NB4 (cell line): ENCODE data around the gene TCP1.

Source experiments
- CTCF ChIP-seq: IDR thresholded peaks from one replicate; pipeline ENCODE4 v1.5.1; 2012; ENCODE audit warnings: low read depth, low read length
- MYC ChIP-seq: IDR thresholded peaks from 2 replicates; pipeline ENCODE4 v1.6.1; 2011; ENCODE audit warnings: low read depth, low read length
- POLR2A ChIP-seq: IDR thresholded peaks from 2 replicates; pipeline ENCODE4 v1.6.1; 2011; ENCODE audit warnings: mild to moderate bottlenecking; ENCODE audit not compliant: insufficient read length; ENCODE audit errors: extremely low read depth

- TF ChIP-seq CTCF, result no peak
- no peak for TF ChIP-seq POLR2A
- no peak for TF ChIP-seq MYC
Measured at GRCh38 chr6:159728531-159728964, 60.9 kb downstream of the TCP1 start.
